ENCODE data around the gene INTS3. TPM values are rescaled to one million over a fixed set of nuclear protein-coding genes. Genes with fewer than 3 reads are reported as not detected.

The INTS3 gene
- total and polyA plus RNA-seq, 9 of the 15 experiments (the other 6 are each of a cell fraction or from before 2014, with no cell fraction given): 6.3 to 24.1 (median 14.3) TPM

- TF ChIP-seq TCF7L2 (IDR thresholded peaks at IDR 0.05; ENCODE audit: low read depth, low read length) (no peak), CREM (IDR thresholded peaks at IDR 0.05; ENCODE audit: low read depth) (no peak), MAFK (IDR thresholded peaks at IDR 0.05; ENCODE audit: low read length) (no peak), STAT6 (CRISPR knock-in tag; IDR thresholded peaks at IDR 0.05) (no peak), CBX3 (IDR thresholded peaks at IDR 0.05; ENCODE audit: borderline replicate concordance in 1 of 2, low read length in 2 of 2) (no peak)
Observed at GRCh38 chr1:153730468-153730988, 2.7 kb downstream of the INTS3 start (continued).

GRCh38 chr1:153733970-153734369 is 6.1 kb downstream of the INTS3 start:
- in situ Hi-C loops (cut with MboI) (no loop called here), intact Hi-C loops (cut with micrococcal nuclease) (no loop called here)
- BruUV-seq (replicated peaks): no TSS peak
- peaks cover 5% of the 10 kb centered on the region for H3K79me2 ChIP-seq (ENCODE audit: control insufficient read depth, insufficient read depth, low read length)
- no peak for FAIRE-seq
- ATAC-seq: no peak
- H3K27me3 ChIP-seq (ENCODE audit: control insufficient read depth in 2 of 2, insufficient read depth in 2 of 2, low read length in 2 of 2): no peaks in the 10 kb centered on the region
- no peak overlapping the region for H3K9ac ChIP-seq (ENCODE audit: insufficient read depth in 1 of 2, low read depth in 2 of 2, low read length in 2 of 2)
- no peaks in the 10 kb centered on the region for H3K9me1 ChIP-seq (ENCODE audit: control insufficient read depth, insufficient read depth, low read length)
- WGBS (ENCODE audit: insufficient coverage, low coverage, missing lambda C conversion rate): 42% methylated on average over 1 of the region's 1 CpG
- no peak overlapping the region for H2AFZ ChIP-seq (ENCODE audit: low read depth, low read length)
- no peak overlapping the region for H3K4me3 ChIP-seq
- POLR2A ChIA-PET: interaction anchor here (1.0 to 1.3 kb wide), 3 partner anchors 9 to 14 kb away, joined by 3 to 6 read pairs (median 3); no protein-coding TSS in a partner anchor
- no peaks in the 10 kb centered on the region; the same call in 1 of the 3 replicates for H3K36me3 ChIP-seq (ENCODE audit: control insufficient read depth, insufficient read depth, low read length)
- CTCF ChIA-PET (ENCODE audit: low intra/inter-chr PET ratio): no interaction called here
- no peaks in the 10 kb centered on the region for H3K9me3 ChIP-seq (replicated peaks; ENCODE audit: control insufficient read depth, insufficient read depth, low read depth, low read length)
- H3K4me1 ChIP-seq (replicated peaks in 1 of 2; ENCODE audit: control insufficient read depth in 2 of 2, insufficient read depth in 2 of 2, low read length in 2 of 2): peaks cover 3 to 5% of the 10 kb centered on the region in 2 experiments; a peak in 2 of 5 replicates
- no peak overlapping the region for H3K4me2 ChIP-seq (ENCODE audit: insufficient read depth, low read length)
- no peak overlapping the region for H3K27ac ChIP-seq (ENCODE audit: extremely low read depth, low read depth, low read length)
- DNase-seq (ENCODE audit: extremely low read depth in 1 of 4, low spot score in 3 of 4): no peak
- no peaks in the 10 kb centered on the region for H4K20me1 ChIP-seq (replicated peaks; ENCODE audit: control insufficient read depth, insufficient read depth, low read length)
- TF ChIP-seq TBP (optimal IDR thresholded peaks at IDR 0.05; ENCODE audit: low read depth, low read length) (no peak), ZNF280A (IDR thresholded peaks at IDR 0.05; ENCODE audit: low read depth, partially characterized antibody) (no peak), HES1 (IDR thresholded peaks at IDR 0.05; ENCODE audit: low read depth) (no peak), DMBX1 (CRISPR knock-in tag; IDR thresholded peaks at IDR 0.05; ENCODE audit: borderline replicate concordance) (no peak), PREB (CRISPR knock-in tag; IDR thresholded peaks at IDR 0.05) (no peak), PPARD (CRISPR knock-in tag; IDR thresholded peaks at IDR 0.05) (no peak), SFPQ (IDR thresholded peaks at IDR 0.05; ENCODE audit: low read depth, low read length) (no peak), NFIC (IDR thresholded peaks at IDR 0.05) (no peak)

Data from K562 (cell line).